ENCODE data around the gene RALGAPA1.

RALGAPA1 gene

DNA sequence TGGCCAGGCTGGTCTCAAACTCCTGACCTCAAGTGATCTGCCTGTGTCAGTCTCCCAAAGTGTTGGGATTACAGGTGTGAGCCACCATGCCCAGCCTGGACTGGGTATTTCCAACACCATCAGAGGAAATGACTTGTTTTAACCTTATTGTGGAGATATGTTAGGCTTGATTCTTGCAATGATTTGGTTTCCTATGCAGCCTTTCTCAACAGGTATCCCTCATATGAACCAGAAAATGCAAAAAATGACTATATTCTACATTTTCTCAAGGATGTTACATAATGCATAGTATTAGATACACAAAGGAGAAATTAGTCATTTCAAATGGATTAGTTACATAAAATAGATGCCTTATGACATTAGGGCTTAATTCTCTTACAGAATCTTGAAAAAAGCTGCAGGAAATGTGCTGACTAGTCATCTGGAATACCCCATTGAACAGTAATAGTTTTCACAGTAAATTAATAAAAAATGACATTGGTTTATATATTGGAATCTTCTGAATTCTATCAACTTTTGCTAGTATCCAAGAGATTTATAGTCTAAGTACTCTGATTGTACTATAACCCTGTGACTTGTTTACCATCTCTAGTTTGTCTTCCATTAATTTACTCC, 142.6 kb downstream of the RALGAPA1 start:
- no peak overlapping the region for H3K27ac ChIP-seq
- no peak for TF ChIP-seq ZFX (IDR thresholded peaks at IDR 0.05)
- TF ChIP-seq, protein P1, sequence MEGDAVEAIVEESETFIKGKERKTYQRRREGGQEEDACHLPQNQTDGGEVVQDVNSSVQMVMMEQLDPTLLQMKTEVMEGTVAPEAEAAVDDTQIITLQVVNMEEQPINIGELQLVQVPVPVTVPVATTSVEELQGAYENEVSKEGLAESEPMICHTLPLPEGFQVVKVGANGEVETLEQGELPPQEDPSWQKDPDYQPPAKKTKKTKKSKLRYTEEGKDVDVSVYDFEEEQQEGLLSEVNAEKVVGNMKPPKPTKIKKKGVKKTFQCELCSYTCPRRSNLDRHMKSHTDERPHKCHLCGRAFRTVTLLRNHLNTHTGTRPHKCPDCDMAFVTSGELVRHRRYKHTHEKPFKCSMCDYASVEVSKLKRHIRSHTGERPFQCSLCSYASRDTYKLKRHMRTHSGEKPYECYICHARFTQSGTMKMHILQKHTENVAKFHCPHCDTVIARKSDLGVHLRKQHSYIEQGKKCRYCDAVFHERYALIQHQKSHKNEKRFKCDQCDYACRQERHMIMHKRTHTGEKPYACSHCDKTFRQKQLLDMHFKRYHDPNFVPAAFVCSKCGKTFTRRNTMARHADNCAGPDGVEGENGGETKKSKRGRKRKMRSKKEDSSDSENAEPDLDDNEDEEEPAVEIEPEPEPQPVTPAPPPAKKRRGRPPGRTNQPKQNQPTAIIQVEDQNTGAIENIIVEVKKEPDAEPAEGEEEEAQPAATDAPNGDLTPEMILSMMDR (conservative IDR thresholded peaks at IDR 0.05): no peak

DNA sequence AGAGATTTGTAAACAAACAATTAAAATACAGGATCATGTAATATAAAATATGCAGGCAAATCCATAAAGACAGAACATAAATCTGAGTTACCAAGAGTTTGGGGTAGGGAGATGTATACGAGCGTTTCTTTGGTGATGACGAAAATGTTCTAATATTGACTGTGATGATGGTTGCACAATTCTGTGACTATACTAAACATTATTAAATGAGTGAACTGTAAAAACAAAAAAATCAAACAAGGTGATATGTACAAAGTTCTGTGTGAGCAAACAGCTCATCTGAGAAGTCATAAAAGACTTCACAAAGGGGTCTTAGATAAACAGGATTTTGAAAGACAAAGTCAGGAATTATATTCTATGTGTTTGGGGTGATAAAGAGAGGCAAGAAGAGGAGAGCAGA, 147.2 kb downstream of the RALGAPA1 start:
- TF ChIP-seq, protein P1 (conservative IDR thresholded peaks at IDR 0.05): no peak
- TF ChIP-seq ZFX (IDR thresholded peaks at IDR 0.05): no peak
- no peak overlapping the region for H3K27ac ChIP-seq

DNA sequence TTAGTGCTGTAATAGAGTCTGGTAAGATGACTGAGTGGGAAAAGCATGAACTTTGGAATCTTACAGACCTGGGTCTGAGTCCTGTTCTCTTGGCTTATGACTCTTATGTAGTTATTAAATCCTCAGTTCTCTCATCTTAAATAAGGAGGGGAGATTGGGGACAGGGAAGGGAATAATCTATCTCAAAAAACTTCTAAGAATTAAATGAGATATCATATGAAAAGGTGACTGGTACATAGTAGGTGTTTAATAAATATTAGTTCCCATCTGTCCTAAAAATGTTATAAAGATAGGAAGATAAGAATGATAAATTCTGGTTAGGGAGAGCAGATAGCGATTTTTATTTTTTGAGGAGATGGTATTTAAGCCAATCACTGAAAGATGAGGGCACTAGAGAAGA, 156.1 kb downstream of the RALGAPA1 start:
- no peak overlapping the region for H3K27ac ChIP-seq

DNA sequence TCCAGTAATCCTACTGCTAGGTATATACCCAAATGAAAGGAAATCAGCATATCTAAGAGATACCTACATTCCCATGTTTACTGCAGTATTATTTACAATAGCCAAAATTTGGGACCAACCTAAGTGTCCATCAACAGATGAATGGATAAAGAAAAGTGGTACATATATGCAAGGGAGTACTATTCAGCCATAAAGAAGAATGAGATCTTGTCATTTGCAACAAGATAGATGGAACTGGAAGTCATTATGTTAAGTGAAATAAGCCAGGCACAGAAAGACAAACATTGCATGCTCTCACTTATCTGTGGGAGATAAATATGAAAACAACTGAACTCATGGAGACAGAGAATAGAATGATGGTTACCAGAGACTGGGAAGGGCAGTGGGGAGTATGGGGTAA, 165.6 kb downstream of the RALGAPA1 start:
- no peak for TF ChIP-seq ZFX (IDR thresholded peaks at IDR 0.05)
- TF ChIP-seq, protein P1 (conservative IDR thresholded peaks at IDR 0.05): no peak
- H3K27ac ChIP-seq: no peak overlapping the region

More for the DNA sequence above, 156.1 kb downstream of the RALGAPA1 start:
- no peak for TF ChIP-seq ZFX (IDR thresholded peaks at IDR 0.05)
- TF ChIP-seq, protein P1 (conservative IDR thresholded peaks at IDR 0.05): no peak

DNA sequence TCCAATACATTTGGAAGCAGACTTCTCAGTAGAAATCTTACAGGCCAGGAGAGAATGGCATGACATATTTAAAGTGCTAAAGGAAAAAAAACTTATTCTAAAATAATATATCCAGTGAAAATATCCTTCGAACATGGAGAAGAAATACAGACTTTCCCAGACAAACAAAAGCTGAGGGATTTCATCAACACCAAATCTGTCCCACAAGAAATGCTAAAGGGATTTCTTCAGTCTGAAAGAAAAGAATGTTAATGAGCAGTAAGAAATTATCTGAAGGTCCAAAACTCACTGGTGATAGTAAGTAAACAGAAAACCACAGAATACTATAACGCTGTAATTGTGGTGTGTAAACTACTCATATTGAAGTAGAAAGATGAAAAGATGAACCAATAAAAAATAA, 171.2 kb downstream of the RALGAPA1 start:
- TF ChIP-seq, protein P1 (conservative IDR thresholded peaks at IDR 0.05): no peak
- TF ChIP-seq ZFX (IDR thresholded peaks at IDR 0.05): no peak
- H3K27ac ChIP-seq: no peak overlapping the region

DNA sequence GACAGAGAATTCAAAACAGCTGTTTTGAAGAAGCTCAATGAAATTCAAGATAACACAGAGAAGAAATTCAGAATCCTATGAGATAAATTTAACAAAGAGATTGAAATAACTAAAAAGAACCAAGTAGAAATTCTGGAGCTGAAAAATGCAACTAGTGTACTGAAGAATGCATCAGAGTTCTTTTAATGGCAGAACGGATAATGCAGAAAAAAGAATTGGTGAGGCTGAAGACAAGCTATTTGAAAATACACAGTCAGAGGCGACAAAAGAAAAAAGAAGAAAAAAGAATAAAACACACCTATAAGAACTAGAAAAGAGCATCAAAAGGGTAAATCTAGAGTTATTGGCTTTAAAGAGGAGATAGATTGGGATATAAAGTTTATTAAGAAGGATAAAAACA, 171.8 kb downstream of the RALGAPA1 start:
- H3K27ac ChIP-seq: no peak overlapping the region
- TF ChIP-seq, protein P1 (conservative IDR thresholded peaks at IDR 0.05): no peak
- TF ChIP-seq ZFX (IDR thresholded peaks at IDR 0.05): no peak

DNA sequence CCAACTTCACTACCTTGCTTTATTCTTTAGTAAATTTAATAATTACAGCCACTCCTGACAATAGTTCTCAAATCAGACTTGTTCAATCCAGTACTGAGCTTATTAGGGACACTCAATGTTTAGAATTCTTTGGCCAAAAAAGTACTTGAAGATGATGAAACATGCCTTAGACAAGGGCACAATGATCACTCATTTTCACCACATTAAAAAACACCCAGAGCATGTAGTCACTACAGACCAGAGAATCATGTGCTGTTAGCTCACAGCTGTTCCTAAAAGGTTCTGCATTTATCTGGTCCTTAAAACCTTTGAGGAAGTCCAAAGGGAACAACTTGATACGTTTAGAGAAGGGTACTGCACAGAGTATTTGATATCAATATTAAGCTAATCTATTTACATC, 176.4 kb downstream of the RALGAPA1 start:
- TF ChIP-seq ZFX (IDR thresholded peaks at IDR 0.05): no peak
- TF ChIP-seq, protein P1 (conservative IDR thresholded peaks at IDR 0.05): no peak
- H3K27ac ChIP-seq: no peak overlapping the region

Data from C4-2B (cell line).